Measurements from ENCODE around the gene ELAVL4. TPM values are rescaled to one million over a fixed set of nuclear protein-coding genes. Genes with fewer than 3 reads are reported as not detected.

Gene ELAVL4
- total RNA-seq, 1 experiment from 2014 or later: not detected

DNA sequence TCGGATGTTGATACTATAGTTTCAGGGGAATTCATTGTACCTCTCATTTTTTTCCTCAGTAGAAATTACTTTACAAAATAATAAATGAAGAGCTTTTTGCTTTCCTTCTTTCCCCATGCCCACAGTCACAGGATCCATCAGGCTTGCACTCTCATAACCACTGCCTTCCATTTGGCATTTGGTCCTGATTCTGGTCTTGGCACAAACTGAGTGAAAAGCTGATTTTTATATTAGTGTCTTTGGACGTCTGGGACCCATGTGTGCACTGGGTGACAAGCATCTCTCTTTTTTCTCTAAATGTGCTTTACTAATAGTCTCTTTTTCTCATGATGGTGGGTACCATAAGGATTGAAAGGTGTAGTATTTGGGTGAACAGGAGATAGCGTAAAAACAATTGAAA lies 2.8 kb downstream of the ELAVL4 start:
- Mint-ChIP-seq H3K27ac (ENCODE audit: unreplicated experiment) (no peak overlapping the region), H3K36me3 (ENCODE audit: insufficient read depth, unreplicated experiment) (no peaks in the 10 kb centered on the region), H3K27me3 (ENCODE audit: unreplicated experiment) (peaks cover 85% of the 10 kb centered on the region), H3K9me3 (ENCODE audit: low read depth, unreplicated experiment) (no peaks in the 10 kb centered on the region), H3K4me1 (ENCODE audit: low read depth, unreplicated experiment) (no peaks in the 10 kb centered on the region), H3K4me3 (ENCODE audit: low read depth, unreplicated experiment) (no peak overlapping the region)
- intact Hi-C loops (cut with micrococcal nuclease; ENCODE audit: unreplicated experiment): no loop called here
- no TSS peak for BruUV-seq (replicated peaks)
- TF ChIP-seq, protein P1, sequence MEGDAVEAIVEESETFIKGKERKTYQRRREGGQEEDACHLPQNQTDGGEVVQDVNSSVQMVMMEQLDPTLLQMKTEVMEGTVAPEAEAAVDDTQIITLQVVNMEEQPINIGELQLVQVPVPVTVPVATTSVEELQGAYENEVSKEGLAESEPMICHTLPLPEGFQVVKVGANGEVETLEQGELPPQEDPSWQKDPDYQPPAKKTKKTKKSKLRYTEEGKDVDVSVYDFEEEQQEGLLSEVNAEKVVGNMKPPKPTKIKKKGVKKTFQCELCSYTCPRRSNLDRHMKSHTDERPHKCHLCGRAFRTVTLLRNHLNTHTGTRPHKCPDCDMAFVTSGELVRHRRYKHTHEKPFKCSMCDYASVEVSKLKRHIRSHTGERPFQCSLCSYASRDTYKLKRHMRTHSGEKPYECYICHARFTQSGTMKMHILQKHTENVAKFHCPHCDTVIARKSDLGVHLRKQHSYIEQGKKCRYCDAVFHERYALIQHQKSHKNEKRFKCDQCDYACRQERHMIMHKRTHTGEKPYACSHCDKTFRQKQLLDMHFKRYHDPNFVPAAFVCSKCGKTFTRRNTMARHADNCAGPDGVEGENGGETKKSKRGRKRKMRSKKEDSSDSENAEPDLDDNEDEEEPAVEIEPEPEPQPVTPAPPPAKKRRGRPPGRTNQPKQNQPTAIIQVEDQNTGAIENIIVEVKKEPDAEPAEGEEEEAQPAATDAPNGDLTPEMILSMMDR (IDR thresholded peaks at IDR 0.05; ENCODE audit: unreplicated experiment): no peak
- CTCF ChIA-PET: interaction anchor here (0.6 kb wide), 1 partner anchor 1075 kb away, joined by 4 read pairs; no protein-coding TSS in a partner anchor
- DNase-seq: no peak

DNA sequence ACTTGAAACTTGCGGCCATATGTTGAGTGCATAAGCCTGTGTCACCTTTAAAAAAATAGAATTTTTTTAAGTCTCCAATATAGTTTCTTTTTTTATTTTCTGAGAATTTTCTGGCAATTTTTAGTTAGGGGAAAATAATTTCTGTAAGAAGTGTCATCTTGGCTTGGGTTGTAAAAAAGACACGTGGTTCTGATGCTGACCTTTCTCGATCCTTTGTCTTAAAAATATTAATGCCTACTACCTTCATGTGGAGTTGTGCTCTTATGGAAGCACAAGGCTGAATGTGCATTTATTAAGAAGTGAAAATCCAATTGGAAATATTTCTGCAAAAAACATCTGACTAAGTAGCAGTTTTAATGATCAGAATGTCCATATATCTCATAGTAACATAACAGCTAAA lies 3.5 kb downstream of the ELAVL4 start:
- peaks cover 85% of the 10 kb centered on the region for H3K27me3 Mint-ChIP-seq (ENCODE audit: unreplicated experiment)
- no peak for DNase-seq
- H3K4me3 Mint-ChIP-seq (ENCODE audit: low read depth, unreplicated experiment): no peak overlapping the region
- BruUV-seq (replicated peaks): no TSS peak
- intact Hi-C loops (cut with micrococcal nuclease; ENCODE audit: unreplicated experiment): no loop called here
- no peaks in the 10 kb centered on the region for H3K9me3 Mint-ChIP-seq (ENCODE audit: low read depth, unreplicated experiment)
- H3K27ac Mint-ChIP-seq (ENCODE audit: unreplicated experiment): no peak overlapping the region
- TF ChIP-seq, protein P1 (IDR thresholded peaks at IDR 0.05; ENCODE audit: unreplicated experiment): no peak
- no peaks in the 10 kb centered on the region for H3K4me1 Mint-ChIP-seq (ENCODE audit: low read depth, unreplicated experiment)
- CTCF ChIA-PET: no interaction called here
- no peaks in the 10 kb centered on the region for H3K36me3 Mint-ChIP-seq (ENCODE audit: insufficient read depth, unreplicated experiment)

DNA sequence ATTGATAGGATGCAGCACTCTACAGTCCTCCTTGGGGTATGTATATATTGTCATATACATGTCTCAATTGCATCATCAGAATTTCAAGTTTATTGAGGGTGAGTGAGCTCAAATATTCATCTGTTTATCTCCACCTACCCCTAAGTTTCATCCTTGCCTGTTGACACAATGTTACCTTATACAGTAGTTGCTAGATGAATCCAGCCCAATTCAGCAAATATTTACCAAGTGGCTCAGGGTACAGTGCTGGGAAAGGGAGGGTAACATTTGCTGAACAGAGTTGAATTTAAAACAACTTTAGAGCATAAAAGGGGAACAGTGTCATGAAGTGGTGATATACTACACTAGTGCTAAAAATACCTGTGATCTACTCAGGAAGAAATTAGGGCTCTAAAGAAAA lies 14.4 kb downstream of the ELAVL4 start:
- intact Hi-C loops (cut with micrococcal nuclease; ENCODE audit: unreplicated experiment): no loop called here
- no TSS peak for BruUV-seq (replicated peaks)
- Mint-ChIP-seq H3K4me1 (ENCODE audit: low read depth, unreplicated experiment) (no peaks in the 10 kb centered on the region), H3K27me3 (ENCODE audit: unreplicated experiment) (peaks cover 65% of the 10 kb centered on the region), H3K36me3 (ENCODE audit: insufficient read depth, unreplicated experiment) (no peaks in the 10 kb centered on the region), H3K9me3 (ENCODE audit: low read depth, unreplicated experiment) (no peaks in the 10 kb centered on the region), H3K4me3 (ENCODE audit: low read depth, unreplicated experiment) (no peak overlapping the region), H3K27ac (ENCODE audit: unreplicated experiment) (no peak overlapping the region)
- CTCF ChIA-PET: no interaction called here
- TF ChIP-seq, protein P1 (IDR thresholded peaks at IDR 0.05; ENCODE audit: unreplicated experiment): no peak
- DNase-seq: no peak

DNA sequence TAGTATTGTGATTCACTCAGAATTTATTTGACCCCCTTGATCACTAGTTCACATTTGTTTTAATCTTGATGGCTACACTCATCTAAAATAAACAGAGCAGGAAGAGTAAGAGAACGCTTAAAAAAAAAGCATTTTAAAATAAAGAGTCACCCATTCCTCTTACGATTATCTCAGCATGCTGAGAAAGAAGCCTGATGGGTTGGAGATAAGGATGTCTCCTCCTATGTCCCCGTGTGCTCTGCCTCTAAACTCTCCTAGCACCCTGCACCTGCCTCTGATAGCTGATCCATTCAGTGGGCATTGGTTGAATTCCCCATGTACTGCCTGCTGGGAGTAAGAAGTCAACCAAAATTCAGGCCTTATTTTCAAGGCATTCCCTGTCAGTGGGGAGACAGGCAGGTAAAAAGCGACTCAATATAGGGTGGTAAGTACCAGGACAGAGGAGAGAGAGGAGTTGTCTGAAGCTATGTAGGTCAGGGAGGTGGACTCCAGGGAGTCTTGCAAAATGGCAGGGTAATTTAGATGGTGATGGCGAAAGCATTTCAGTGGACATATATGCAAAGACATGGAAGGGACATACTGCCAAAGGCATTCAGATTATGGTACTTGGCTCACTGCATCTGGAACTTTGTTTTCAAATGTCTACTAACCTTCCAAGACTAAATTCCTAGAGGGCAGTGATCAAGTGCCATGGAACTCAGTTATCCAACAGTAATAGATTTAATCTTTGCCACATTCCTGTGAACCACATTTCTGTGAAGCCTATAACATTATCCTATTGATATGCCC lies 18.4 kb downstream of the ELAVL4 start:
- TF ChIP-seq, protein P1 (IDR thresholded peaks at IDR 0.05; ENCODE audit: unreplicated experiment): no peak
- Mint-ChIP-seq H3K4me1 (ENCODE audit: low read depth, unreplicated experiment) (no peaks in the 10 kb centered on the region), H3K9me3 (ENCODE audit: low read depth, unreplicated experiment) (no peaks in the 10 kb centered on the region), H3K27ac (ENCODE audit: unreplicated experiment) (no peak overlapping the region), H3K4me3 (ENCODE audit: low read depth, unreplicated experiment) (no peak overlapping the region), H3K36me3 (ENCODE audit: insufficient read depth, unreplicated experiment) (no peaks in the 10 kb centered on the region), H3K27me3 (ENCODE audit: unreplicated experiment) (peaks cover 48% of the 10 kb centered on the region)
- no TSS peak for BruUV-seq (replicated peaks)
- intact Hi-C loops (cut with micrococcal nuclease; ENCODE audit: unreplicated experiment): no loop called here
- no peak for DNase-seq
- CTCF ChIA-PET: no interaction called here

Data from Calu3 (cell line).